ENCODE results near the gene CDCA8. TPM values are rescaled to one million over a fixed set of nuclear protein-coding genes. Genes with fewer than 3 reads are reported as not detected.

CDCA8 gene
- polyA plus RNA-seq, 1 experiment, result 28.2 TPM

- Histone ChIP-seq H3K4me3 (ENCODE audit: low read depth, low read length) (no peak overlapping the region), H3K27me3 (ENCODE audit: control insufficient read depth, insufficient read depth, low read length) (peaks cover 27% of the 10 kb centered on the region), H3K36me3 (ENCODE audit: control insufficient read depth, insufficient read depth, low read length) (no peaks in the 10 kb centered on the region)
- POLR2A ChIA-PET, result no interaction called here
- CTCF ChIA-PET, result no interaction called here
- DNase-seq (ENCODE audit: low read depth), result no peak
- TF ChIP-seq, protein P1, sequence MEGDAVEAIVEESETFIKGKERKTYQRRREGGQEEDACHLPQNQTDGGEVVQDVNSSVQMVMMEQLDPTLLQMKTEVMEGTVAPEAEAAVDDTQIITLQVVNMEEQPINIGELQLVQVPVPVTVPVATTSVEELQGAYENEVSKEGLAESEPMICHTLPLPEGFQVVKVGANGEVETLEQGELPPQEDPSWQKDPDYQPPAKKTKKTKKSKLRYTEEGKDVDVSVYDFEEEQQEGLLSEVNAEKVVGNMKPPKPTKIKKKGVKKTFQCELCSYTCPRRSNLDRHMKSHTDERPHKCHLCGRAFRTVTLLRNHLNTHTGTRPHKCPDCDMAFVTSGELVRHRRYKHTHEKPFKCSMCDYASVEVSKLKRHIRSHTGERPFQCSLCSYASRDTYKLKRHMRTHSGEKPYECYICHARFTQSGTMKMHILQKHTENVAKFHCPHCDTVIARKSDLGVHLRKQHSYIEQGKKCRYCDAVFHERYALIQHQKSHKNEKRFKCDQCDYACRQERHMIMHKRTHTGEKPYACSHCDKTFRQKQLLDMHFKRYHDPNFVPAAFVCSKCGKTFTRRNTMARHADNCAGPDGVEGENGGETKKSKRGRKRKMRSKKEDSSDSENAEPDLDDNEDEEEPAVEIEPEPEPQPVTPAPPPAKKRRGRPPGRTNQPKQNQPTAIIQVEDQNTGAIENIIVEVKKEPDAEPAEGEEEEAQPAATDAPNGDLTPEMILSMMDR (IDR thresholded peaks at IDR 0.05; ENCODE audit: insufficient read depth, low read depth, low read length), result no peak
Measured at GRCh38 chr1:37755290-37755689, 63.0 kb downstream of the CDCA8 start.

DNA sequence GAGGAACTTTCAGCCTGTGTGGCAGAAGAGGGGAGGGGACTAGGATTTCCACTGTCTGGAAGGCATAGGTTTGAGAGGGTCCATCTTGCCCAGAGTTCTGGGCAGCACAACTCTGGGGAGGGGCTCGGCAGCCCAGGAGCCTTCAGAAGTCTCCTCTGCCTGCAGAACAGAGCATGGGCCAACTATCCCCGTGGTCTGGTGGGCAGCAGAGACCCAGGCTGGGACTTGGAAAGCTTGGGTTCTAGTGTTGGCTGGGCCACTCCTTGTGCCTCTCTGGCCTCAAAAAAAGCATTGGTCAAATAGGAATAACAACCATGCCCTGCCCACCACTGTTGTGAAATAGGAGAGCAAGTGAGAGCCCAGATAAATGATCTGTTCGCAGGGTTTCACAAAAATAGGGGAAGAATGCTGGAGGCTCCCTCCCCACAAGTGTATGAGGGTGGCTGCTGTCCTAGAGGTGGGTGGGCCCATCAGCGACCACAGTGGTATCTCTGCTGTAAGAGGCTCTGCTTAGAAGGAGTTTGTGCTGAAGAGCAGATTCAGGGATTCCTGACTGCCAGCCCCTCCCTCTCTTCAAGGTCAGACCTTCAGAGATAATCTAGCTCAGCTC lies 63.7 kb downstream of the CDCA8 start:
- TF ChIP-seq, protein P1 (IDR thresholded peaks at IDR 0.05; ENCODE audit: insufficient read depth, low read depth, low read length), result no peak
- no peak for DNase-seq (ENCODE audit: low read depth)
- Histone ChIP-seq H3K36me3 (ENCODE audit: control insufficient read depth, insufficient read depth, low read length) (no peaks in the 10 kb centered on the region), H3K4me3 (ENCODE audit: low read depth, low read length) (no peak overlapping the region), H3K27me3 (ENCODE audit: control insufficient read depth, insufficient read depth, low read length) (peaks cover 27% of the 10 kb centered on the region)
- POLR2A ChIA-PET, result no interaction called here
- CTCF ChIA-PET, result no interaction called here

Small RNAs within 50 kb of the gene (small RNA-seq; reads per million reads assigned to genes)
- gene RF00019 (ENCODE audit: insufficient read length, low read depth, low replicate concordance), result not detected

Other genes with a start within 250 kb of the CDCA8 start
- 4.8 and 8.9 TPM in 2 replicates for gene ZC3H12A, start 217.9 kb upstream of the CDCA8 start, polyA plus RNA-seq (2011; rRNA removed)
- gene MEAF6, start 177.8 kb upstream of the CDCA8 start, polyA plus RNA-seq (2011; rRNA removed), result 43.1 and 49.6 TPM in 2 replicates
- 5.8 and 7.0 TPM in 2 replicates for gene SNIP1, start 138.2 kb upstream of the CDCA8 start, polyA plus RNA-seq (2011; rRNA removed)
- gene DNALI1, start 135.6 kb upstream of the CDCA8 start, polyA plus RNA-seq (2011; rRNA removed), result 3.8 and 5.5 TPM in 2 replicates
- 43.6 and 54.5 TPM in 2 replicates for gene GNL2, start 96.6 kb upstream of the CDCA8 start, polyA plus RNA-seq (2011; rRNA removed)
- 0.04 and 0.05 TPM in 2 replicates for gene RSPO1, start 57.6 kb upstream of the CDCA8 start, polyA plus RNA-seq (2011; rRNA removed)
- 0.04 TPM in 1 of 2 replicates, not detected in the other for gene EPHA10, start 72.6 kb downstream of the CDCA8 start, polyA plus RNA-seq (2011; rRNA removed)
- gene MANEAL, start 101.3 kb downstream of the CDCA8 start, polyA plus RNA-seq (2011; rRNA removed), result 2.5 and 4.0 TPM in 2 replicates
- gene C1orf122, start 115.3 kb downstream of the CDCA8 start, polyA plus RNA-seq (2011; rRNA removed), result 30.9 and 34.1 TPM in 2 replicates
- gene YRDC, start 115.7 kb downstream of the CDCA8 start, polyA plus RNA-seq (2011; rRNA removed), result 15.1 and 19.8 TPM in 2 replicates
- 6.9 and 7.7 TPM in 2 replicates for gene MTF1, start 167.1 kb downstream of the CDCA8 start, polyA plus RNA-seq (2011; rRNA removed)

Measured in BJ (cell line).